H9 (cell line): Measurements from ENCODE around the gene INTS6. TPM values are rescaled to one million over a fixed set of nuclear protein-coding genes. Genes with fewer than 3 reads are reported as not detected.

Source experiments
- DNase-seq: peaks from one replicate; pipeline ENCODE4 v3.0.0-alpha.2; 2017
- H2AFZ ChIP-seq: one replicate; pipeline ENCODE4 v1.6.1; 2013; ENCODE audit warnings: mild to moderate bottlenecking, low read length, control low read depth, moderate library complexity
- H2AK5ac ChIP-seq: 2 replicates; pipeline ENCODE4 v1.6.1; 2013; ENCODE audit warnings: low read length, control low read depth, mixed read lengths; ENCODE audit not compliant: insufficient read length
- H2BK120ac ChIP-seq: one replicate; pipeline ENCODE4 v1.6.1; 2013; ENCODE audit warnings: low read depth, mild to moderate bottlenecking, low read length, control low read depth, inconsistent platforms; ENCODE audit not compliant: poor library complexity, severe bottlenecking
- H2BK12ac ChIP-seq: 2 replicates; pipeline ENCODE4 v1.6.1; 2013; ENCODE audit warnings: low read length, control low read depth, mixed read lengths, low read depth; ENCODE audit not compliant: insufficient read length
- H2BK15ac ChIP-seq: 2 replicates; pipeline ENCODE4 v1.6.1; 2013; ENCODE audit warnings: low read depth, low read length, control low read depth
- H2BK20ac ChIP-seq: one replicate; pipeline ENCODE4 v1.6.1; 2013; ENCODE audit warnings: low read depth, mild to moderate bottlenecking, low read length, control low read depth, inconsistent platforms; ENCODE audit not compliant: poor library complexity, severe bottlenecking
- H2BK5ac ChIP-seq: 2 replicates; pipeline ENCODE4 v1.6.1; 2013; ENCODE audit warnings: low read length, control low read depth, mixed read lengths; ENCODE audit not compliant: insufficient read length
- H3K14ac ChIP-seq: 2 replicates; pipeline ENCODE4 v1.6.1; 2013; ENCODE audit warnings: low read length, control low read depth; ENCODE audit not compliant: insufficient read depth
- H3K18ac ChIP-seq: 2 replicates; pipeline ENCODE4 v1.6.1; 2013; ENCODE audit warnings: low read depth, mild to moderate bottlenecking, mixed read lengths, low read length, control low read depth; ENCODE audit not compliant: insufficient read length
- H3K23ac ChIP-seq: 2 replicates; pipeline ENCODE4 v1.6.1; 2013; ENCODE audit warnings: low read length, control low read depth, mixed read lengths, low read depth; ENCODE audit not compliant: insufficient read length
- H3K23me2 ChIP-seq: 2 replicates; pipeline ENCODE4 v1.6.1; 2013; ENCODE audit warnings: low read depth, mild to moderate bottlenecking, mixed read lengths, low read length, control low read depth; ENCODE audit not compliant: insufficient read length, poor library complexity, severe bottlenecking
- H3K27ac ChIP-seq: 2 replicates; pipeline ENCODE4 v1.5.1; 2013; ENCODE audit warnings: low read length, control low read depth, mixed read lengths, low read depth; ENCODE audit not compliant: insufficient read length
- H3K27me3 ChIP-seq: 2 replicates; pipeline ENCODE4 v1.6.1; 2013; ENCODE audit warnings: low read length, control low read depth, inconsistent platforms; ENCODE audit not compliant: insufficient read depth
- H3K4ac ChIP-seq: 2 replicates; pipeline ENCODE4 v1.6.1; 2013; ENCODE audit warnings: low read depth, mild to moderate bottlenecking, control low read depth, inconsistent platforms, low read length, moderate library complexity
- H3K4me1 ChIP-seq: 2 replicates; pipeline ENCODE4 v1.6.1; 2013; ENCODE audit warnings: low read length, control low read depth, inconsistent platforms; ENCODE audit not compliant: insufficient read depth
- H3K4me2 ChIP-seq: 2 replicates; pipeline ENCODE4 v1.6.1; 2013; ENCODE audit warnings: low read length, control low read depth, mixed read lengths; ENCODE audit not compliant: insufficient read length, insufficient read depth
- H3K56ac ChIP-seq: 2 replicates; pipeline ENCODE4 v1.6.1; 2013; ENCODE audit warnings: low read depth, mild to moderate bottlenecking, mixed read lengths, low read length, control low read depth; ENCODE audit not compliant: insufficient read length
- H3K79me1 ChIP-seq: 2 replicates; pipeline ENCODE4 v1.6.1; 2013; ENCODE audit warnings: low read depth, mild to moderate bottlenecking, moderate library complexity, low read length, control low read depth, inconsistent platforms; ENCODE audit not compliant: insufficient read depth, poor library complexity, severe bottlenecking
- H3K79me2 ChIP-seq: 2 replicates; pipeline ENCODE4 v1.6.1; 2013; ENCODE audit warnings: low read length, control low read depth, inconsistent platforms; ENCODE audit not compliant: insufficient read depth
- H3K9ac ChIP-seq: 2 replicates; pipeline ENCODE4 v1.6.1; 2013; ENCODE audit warnings: low read length, control low read depth, mixed read lengths; ENCODE audit not compliant: insufficient read length; ENCODE audit errors: extremely low read depth
- H3K9me3 ChIP-seq: one replicate; pipeline ENCODE4 v1.6.1; 2013; ENCODE audit warnings: low read depth, low read length, inconsistent platforms; ENCODE audit not compliant: control insufficient read depth
- H3T11ph ChIP-seq: one replicate; pipeline ENCODE4 v1.6.1; 2013; ENCODE audit warnings: mild to moderate bottlenecking, low read length, control low read depth, inconsistent platforms
- H4K20me1 ChIP-seq: one replicate; pipeline ENCODE4 v1.6.1; 2013; ENCODE audit not compliant: control insufficient read depth, insufficient read length, insufficient read depth
- H4K5ac ChIP-seq: 2 replicates; pipeline ENCODE4 v1.6.1; 2013; ENCODE audit warnings: low read depth, mild to moderate bottlenecking, mixed read lengths, low read length, control low read depth; ENCODE audit not compliant: insufficient read length
- H4K8ac ChIP-seq: replicated peaks from 2 replicates; pipeline ENCODE4 v1.6.1; 2013; ENCODE audit warnings: low read length, control low read depth, mixed read lengths, low read depth; ENCODE audit not compliant: insufficient read length
- H4K91ac ChIP-seq: 2 replicates; pipeline ENCODE4 v1.6.1; 2013; ENCODE audit warnings: low read depth, mild to moderate bottlenecking, moderate library complexity, mixed read lengths, low read length, control low read depth; ENCODE audit not compliant: insufficient read length
- H3K27ac Mint-ChIP-seq, 3 experiments: 2 replicates in 2 of 3; 3 replicates in 1 of 3; pipeline ENCODE4 v1.8.0; 2020 to 2021; ENCODE audit warnings: mixed read lengths in 3 of 3, mild to moderate bottlenecking in 1 of 3, moderate library complexity in 1 of 3
- H3K27me3 Mint-ChIP-seq: 2 replicates; pipeline ENCODE4 v1.8.0; 2021; ENCODE audit warnings: low read depth, mild to moderate bottlenecking, moderate library complexity, mixed read lengths
- H3K36me3 Mint-ChIP-seq, 3 experiments: 2 replicates in 2 of 3; 3 replicates in 1 of 3; pipeline ENCODE4 v1.8.0; 2020 to 2021; ENCODE audit warnings: low read depth in 3 of 3, mixed read lengths in 3 of 3; ENCODE audit not compliant: insufficient read depth in 1 of 3
- H3K4me1 Mint-ChIP-seq, 2 experiments: 2 replicates each; pipeline ENCODE4 v1.8.0; 2020; ENCODE audit warnings: mixed read lengths in 2 of 2
- H3K4me3 Mint-ChIP-seq, 2 experiments: 2 replicates in 1 of 2; 3 replicates in 1 of 2; pipeline ENCODE4 v1.8.0; 2020 to 2021; ENCODE audit warnings: mild to moderate bottlenecking in 2 of 2, mixed read lengths in 2 of 2, moderate library complexity in 1 of 2
- H3K9me3 Mint-ChIP-seq, 2 experiments: 2 replicates in 1 of 2; 3 replicates in 1 of 2; pipeline ENCODE4 v1.8.0; 2020; ENCODE audit warnings: mild to moderate bottlenecking in 2 of 2, mixed read lengths in 2 of 2, moderate library complexity in 1 of 2
- WGBS: extraction: QIAGEN DNeasy Blood & Tissue Kit; methylation state at CpG from one replicate; pipeline ENCODE4 v1.1.7; 2013; ENCODE audit warnings: missing lambda C conversion rate, low lambda C conversion rate, mixed read lengths; ENCODE audit not compliant: insufficient read length; ENCODE audit errors: extremely low coverage; 5-methylcytosine and 5-hydroxymethylcytosine counted together
- total RNA-seq: library from RNA; stranded (reverse); gene quantifications from 2 replicates; pipeline ENCODE4 v1.2.1, GENCODE V29; 2021
- TF ChIP-seq, protein P1 (sequence below): fragments of 200-600 bp; sonication (generic); conservative IDR thresholded peaks from 3 replicates; pipeline ENCODE4 v1.8.0; 2021; ENCODE audit warnings: antibody characterized with exemption, mild to moderate bottlenecking

Gene INTS6
- total RNA-seq, 1 experiment from 2014 or later: 61.2 TPM

DNA sequence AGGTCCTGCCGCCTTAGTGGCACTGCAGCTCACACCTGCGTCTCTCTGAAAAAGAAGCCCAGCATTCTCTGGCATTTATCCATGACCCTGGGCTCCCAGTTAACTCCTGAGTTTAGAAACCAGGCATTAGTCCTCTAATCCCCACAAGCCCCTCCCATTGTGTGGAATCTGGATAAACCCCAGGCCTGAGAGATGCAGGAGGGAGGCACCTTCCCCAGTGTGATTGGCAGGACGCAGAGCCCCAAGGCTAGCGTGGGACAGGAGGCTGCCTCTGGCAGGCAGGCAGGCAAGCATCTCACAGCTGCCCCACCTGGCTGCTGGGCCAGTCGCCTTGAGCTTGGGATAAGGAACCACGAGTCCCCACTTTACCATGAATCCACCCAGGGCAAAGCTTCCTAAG, 124.3 kb downstream of the INTS6 start:
- peak; percentile 94 for DNase-seq
- no peak overlapping the region for H2BK120ac ChIP-seq
- no peak overlapping the region for H2BK5ac ChIP-seq
- no peak overlapping the region for H2BK12ac ChIP-seq
- H3K18ac ChIP-seq: no peak overlapping the region
- no peak overlapping the region for H3K4me2 ChIP-seq
- Mint-ChIP-seq H3K9me3 (no peaks in the 10 kb centered on the region), H3K27ac (no peak overlapping the region), H3K27me3 (no peaks in the 10 kb centered on the region), H3K4me3 (no peak overlapping the region), H3K36me3 (no peaks in the 10 kb centered on the region), H3K4me1 (peaks cover 35 to 48% of the 10 kb centered on the region in 2 experiments)
- H3K4ac ChIP-seq: no peak overlapping the region
- H3K14ac ChIP-seq: no peak overlapping the region
- no peak overlapping the region for H2BK15ac ChIP-seq
- no peaks in the 10 kb centered on the region for H3K23me2 ChIP-seq
- H3K56ac ChIP-seq: no peak overlapping the region
- H3K27me3 ChIP-seq: no peaks in the 10 kb centered on the region
- H3K79me2 ChIP-seq: no peaks in the 10 kb centered on the region
- H2AK5ac ChIP-seq: no peak overlapping the region
- TF ChIP-seq, protein P1, sequence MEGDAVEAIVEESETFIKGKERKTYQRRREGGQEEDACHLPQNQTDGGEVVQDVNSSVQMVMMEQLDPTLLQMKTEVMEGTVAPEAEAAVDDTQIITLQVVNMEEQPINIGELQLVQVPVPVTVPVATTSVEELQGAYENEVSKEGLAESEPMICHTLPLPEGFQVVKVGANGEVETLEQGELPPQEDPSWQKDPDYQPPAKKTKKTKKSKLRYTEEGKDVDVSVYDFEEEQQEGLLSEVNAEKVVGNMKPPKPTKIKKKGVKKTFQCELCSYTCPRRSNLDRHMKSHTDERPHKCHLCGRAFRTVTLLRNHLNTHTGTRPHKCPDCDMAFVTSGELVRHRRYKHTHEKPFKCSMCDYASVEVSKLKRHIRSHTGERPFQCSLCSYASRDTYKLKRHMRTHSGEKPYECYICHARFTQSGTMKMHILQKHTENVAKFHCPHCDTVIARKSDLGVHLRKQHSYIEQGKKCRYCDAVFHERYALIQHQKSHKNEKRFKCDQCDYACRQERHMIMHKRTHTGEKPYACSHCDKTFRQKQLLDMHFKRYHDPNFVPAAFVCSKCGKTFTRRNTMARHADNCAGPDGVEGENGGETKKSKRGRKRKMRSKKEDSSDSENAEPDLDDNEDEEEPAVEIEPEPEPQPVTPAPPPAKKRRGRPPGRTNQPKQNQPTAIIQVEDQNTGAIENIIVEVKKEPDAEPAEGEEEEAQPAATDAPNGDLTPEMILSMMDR: peak; percentile 34; the same call in 1 of the 3 replicates
- no peaks in the 10 kb centered on the region for H3K79me1 ChIP-seq
- no peak overlapping the region for H4K5ac ChIP-seq
- no peak overlapping the region for H2AFZ ChIP-seq
- H4K20me1 ChIP-seq: no peaks in the 10 kb centered on the region
- H2BK20ac ChIP-seq: no peak overlapping the region
- no peaks in the 10 kb centered on the region; the same call in 1 of the 2 replicates for H3K4me1 ChIP-seq
- WGBS: no CpG with 5 or more reads among the region's 6 CpGs
- no peak overlapping the region for H4K8ac ChIP-seq
- no peaks in the 10 kb centered on the region for H3K9me3 ChIP-seq
- H3K23ac ChIP-seq: no peak overlapping the region
- H3T11ph ChIP-seq: no peak overlapping the region
- H4K91ac ChIP-seq: no peak overlapping the region
- H3K9ac ChIP-seq: no peak overlapping the region
- no peak overlapping the region for H3K27ac ChIP-seq
